NCI-H2029 treated with DMSO at 0.1 percent for 48 hours (cell line): ENCODE results near the gene IKZF4.
A peak's percentile ranks its signal among the peaks of the same experiment; 100 is the strongest.
"Not testable (repeated sequence)": the region's sequence is repeated elsewhere in the genome, so short reads cannot be mapped to it uniquely, and the experiment has no call there.

Experiments
- DNase-seq: peaks from one replicate; lab custom pipeline; 2025; lab: John Stamatoyannopoulos, UW

Gene IKZF4

DNA sequence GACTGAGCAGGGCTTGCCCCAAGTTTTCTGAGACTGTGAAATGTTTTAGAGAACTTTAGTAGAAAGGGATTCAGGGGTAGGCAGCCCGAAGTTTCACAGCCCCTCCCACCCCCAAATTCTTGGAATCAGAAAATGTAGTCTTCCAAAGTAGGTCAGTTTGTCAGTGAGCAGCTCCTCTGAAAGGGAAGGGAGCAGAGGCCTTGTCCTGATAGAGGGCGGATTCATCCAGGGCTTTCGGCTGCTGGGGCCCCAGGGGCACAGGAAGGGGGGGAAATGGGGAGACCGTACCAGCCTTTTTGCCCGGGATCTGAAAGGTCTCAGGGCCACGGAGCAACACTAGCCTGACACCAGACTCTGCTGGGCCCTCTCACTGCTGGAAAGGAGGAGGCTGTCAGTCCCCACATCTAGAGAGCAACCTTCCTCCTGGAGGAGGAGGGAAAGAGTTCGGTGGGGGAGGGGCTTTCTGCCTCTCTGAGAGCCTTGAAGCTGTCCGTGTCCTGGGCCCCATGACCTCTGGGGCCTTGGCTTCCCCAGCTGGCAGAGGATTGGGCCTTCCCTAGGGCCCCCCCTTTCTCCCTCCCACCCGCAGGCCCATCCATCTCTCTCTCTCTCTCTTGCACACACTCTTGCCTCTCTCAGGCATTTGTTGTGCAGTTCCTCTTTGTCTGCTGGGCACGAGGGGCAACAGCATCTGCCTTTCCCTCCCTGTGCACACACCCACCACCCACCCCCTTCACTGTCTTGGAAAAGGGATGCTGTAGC is at the start of gene IKZF4:
Gene IKZF4 (plus strand): TSS at position 621 of the 762 bp plus-strand sequence. CDS start 451 bp downstream, outside the sequence.
- DNase-seq, result no peak

DNA sequence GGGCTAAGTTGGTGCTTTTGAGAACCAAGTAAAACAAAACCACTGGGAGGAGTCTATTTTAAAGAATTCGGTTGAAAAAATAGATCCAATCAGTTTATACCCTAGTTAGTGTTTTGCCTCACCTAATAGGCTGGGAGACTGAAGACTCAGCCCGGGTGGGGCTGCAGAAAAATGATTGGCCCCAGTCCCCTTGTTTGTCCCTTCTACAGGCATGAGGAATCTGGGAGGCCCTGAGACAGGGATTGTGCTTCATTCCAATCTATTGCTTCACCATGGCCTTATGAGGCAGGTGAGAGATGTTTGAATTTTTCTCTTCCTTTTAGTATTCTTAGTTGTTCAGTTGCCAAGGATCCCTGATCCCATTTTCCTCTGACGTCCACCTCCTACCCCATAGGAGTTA is 48.8 kb upstream of the IKZF4 start:
- no peak for DNase-seq

DNA sequence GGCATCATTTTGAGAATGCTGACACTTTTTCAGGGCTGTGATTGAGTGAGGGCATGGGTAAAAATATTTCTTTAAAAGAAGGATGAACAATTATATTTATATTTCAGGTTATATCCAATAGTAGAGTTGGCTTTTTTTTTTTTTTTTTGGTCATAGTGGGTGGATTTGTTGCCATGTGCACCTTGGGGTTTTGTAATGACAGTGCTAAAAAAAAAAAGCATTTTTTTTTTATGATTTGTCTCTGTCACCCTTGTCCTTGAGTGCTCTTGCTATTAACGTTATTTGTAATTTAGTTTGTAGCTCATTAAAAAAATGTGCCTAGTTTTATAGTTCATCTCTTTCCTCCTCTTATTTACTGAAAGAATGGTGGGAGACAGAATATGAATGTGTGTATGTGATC is 48.4 kb upstream of the IKZF4 start:
- no peak for DNase-seq

DNA sequence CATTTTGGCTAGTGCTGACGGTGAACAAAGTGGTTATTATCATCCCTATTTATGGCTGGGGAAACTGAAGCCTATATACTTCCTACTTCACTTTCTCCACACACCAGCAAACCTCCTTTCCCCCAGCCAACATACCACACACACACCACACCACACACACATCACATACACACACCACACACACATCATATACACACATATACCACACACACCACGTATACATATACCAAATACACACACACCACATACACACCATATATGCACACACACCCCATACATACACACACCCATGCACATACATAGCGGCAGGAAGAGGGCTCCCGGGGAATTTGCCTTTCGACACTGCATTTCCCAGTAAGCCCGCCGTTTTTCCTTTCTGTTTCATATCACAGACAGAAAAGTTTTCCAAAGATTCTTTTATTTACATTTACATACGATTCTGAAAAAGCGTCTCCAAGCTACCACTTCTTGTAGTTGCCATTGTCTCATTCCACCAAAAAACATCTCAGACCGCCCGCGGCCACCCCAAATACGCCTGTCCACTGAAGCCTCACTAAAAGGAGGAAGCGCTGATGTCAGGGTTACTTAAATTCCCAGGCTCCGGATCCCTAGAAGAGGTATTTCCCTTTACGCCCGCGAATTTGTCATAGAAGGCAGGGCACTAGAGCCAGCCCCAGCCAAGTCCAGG is 47.8 kb upstream of the IKZF4 start:
- DNase-seq, result no peak

DNA sequence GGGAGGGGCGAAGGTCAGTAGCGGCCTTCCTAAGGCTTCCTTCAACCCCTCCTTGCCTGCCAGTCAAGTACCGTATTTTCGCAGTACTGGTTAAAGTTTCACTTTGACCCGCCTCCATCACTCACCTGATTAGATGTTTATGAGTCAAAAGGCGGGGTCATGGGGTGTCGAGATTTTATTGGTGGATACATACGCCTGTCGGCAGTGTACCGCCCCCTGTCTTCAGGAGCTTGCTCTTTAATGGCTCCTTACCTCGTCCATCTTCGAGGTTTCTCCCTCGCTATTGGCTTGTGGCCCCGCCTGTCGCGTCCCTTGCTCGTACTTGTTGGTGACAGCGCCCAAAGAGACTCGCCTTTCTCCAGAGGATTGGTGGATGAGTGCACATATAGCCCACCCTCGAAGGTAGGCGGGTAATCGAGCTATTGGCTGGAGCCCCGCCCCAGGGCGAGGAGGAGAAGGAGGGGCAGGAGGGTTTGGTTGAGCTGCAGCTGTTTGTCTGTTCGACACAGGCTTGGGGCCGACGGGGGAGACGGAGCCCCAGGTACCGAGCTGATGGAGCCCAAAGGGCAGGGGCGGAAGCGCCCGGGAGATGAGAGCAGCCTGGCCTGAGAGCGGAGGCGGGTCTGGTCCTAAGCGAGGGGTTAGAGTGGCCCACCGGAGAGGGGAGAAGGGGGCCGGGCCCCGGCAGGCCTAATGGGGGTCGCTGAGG is 47.1 kb upstream of the IKZF4 start, which contains the start of gene RAB5B:
Gene RAB5B (plus strand): TSS at position 480 of the 709 bp plus-strand sequence. CDS start 12,883 bp downstream, outside the sequence.
- DNase-seq, result peak; percentile 98

DNA sequence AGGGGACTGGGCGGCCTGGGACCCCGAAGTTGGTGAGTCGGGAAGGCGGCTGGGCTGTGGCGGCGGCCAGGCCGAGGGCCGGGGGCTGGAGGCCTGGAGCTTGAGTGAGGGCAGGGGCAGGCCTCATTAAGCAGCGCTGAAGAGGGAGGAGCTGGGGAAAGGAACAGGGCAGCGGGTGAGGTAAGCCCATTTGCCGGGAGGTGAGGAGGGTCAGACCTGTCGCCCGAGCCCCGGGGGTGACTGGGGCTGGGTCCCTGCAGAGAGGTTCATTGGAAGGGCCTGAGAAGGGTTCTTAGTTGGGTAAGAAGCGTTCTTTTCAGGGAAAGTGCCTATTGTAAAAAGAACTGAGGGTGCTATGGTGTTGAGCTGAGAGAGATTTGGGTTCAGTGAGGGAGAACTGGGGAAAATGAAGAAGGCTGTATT is 46.5 kb upstream of the IKZF4 start:
- peak; percentile 27 for DNase-seq

DNA sequence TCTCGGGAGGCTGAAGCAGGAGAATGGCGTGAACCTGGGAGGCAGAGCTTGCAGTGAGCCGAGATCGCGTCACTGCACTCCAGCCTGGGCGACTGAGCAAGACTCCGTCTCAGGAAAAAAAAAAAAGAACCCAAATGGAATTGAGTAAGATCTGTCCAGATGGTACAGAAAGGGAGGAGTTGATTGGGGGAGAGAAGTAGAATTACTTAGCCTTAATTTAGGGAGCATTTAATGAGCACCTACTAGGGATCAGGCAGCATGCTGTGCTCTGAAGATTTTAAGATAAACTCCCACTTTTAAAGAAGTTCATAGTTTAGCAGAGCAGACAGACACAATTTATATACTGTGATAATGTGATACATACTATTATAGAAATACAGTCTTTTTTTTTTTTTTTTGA is 42.5 kb upstream of the IKZF4 start:
- DNase-seq, result no peak

DNA sequence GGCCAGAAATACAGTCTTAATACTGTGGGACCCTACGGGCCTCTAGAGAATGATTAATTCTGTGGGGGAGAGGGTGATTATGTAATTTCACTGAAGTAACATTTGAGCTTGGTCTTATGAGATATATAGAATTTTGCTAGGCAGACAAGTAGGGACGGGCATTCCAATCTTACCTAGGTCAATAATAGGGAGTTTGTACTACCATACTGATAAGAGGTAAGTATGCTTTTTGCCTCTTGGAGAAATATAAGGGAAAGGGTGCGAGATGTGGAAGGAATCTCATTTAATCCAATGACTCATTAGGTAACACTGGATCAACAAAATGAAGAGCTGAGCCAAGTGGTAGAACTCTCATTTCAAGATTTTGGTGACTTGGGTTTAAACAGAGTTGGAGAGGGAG is 41.8 kb upstream of the IKZF4 start:
- no peak for DNase-seq

DNA sequence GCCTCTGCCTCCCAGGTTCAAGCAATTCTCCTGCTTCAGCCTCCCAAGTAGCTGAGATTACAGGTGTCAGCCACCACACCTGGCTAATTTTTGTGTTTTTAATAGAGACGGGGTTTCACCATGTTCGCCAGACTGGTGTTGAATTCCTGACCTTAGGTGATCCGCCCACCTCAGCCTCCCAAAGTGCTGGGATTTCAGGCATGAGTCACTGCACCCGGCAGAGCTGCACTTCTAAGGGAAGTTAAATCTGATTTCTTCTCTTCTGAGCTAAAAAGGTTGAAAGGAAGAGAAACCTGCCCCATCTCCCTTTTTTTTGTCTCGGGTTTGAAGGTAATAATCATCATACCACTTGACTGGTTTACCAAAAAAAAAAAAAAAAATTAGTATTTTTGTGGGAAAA is 39.0 kb upstream of the IKZF4 start:
- not testable (repeated sequence) for DNase-seq

DNA sequence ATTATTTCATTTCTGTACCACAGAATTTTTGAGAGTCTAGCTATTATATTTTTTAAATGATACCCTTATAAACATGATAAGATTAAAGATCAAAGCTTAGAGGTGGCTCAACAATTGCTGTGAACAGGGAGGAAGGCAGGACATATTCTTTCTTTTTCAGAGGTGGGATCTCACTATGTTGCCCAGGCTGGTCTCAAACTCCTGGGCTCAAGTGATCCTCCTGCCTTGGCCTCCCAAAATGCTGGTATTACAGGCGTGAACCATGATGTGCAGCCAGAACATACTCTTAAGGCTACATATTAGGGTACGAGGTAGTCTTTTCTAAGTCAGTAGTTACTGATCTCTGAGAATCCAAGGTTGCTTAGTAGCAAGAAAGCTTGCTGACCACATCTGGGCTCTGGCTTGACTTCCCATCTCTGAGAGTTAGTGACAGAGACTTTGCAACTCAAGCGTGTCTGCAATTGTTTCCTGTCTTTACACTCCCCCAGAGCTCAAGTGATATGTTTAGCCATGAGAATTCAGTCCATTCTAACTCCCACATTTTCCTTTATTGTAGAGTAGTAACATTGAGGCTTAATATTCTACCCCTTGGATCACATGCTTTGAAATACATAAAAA is 38.4 kb upstream of the IKZF4 start:
- no peak for DNase-seq

DNA sequence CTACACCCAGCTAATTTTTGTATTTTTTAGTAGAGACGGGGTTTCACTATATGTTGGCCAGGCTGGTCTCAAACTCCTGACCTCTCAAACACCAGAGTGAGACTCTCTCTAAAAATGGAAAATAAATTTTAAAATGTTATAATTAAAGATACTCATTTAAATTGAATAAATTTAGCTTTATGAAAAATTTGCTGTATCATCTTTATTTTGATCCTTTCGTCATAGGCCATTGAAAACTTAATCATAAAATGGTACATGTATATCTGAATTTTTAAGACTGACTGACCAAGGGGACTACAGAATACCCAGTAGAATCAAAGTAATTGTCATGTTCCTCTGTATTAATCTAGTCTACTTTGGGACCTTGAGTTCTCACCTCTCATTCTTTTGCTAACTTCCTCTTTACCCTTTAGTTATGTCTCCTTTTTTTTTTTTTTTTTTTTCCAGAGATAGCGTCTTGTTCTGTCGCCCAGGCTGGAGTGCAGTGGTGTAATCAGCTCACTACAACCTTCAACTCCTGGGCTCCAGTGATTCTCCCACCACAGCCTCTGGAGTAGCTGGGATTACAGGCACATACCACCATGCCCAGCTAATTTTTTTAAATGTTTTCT is 37.5 kb upstream of the IKZF4 start:
- no peak for DNase-seq

DNA sequence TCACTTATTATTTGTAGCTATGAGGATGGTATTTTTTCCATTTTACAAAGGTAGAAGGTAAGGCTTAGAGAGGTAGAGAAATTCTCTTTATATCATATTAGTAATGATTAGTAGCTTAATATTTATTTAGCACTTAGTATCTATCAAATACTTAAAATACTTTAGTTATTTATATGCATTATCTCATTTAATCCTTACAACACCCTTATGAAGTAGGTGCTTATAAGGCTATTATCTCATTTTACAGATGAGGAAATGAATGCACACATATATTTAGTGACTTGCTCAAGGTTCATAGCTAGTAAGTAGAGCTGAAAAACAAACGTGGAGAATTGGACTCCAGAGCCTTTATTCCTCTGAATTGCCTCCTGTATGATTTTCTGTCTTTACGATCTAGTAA is 36.0 kb upstream of the IKZF4 start:
- no peak for DNase-seq

DNA sequence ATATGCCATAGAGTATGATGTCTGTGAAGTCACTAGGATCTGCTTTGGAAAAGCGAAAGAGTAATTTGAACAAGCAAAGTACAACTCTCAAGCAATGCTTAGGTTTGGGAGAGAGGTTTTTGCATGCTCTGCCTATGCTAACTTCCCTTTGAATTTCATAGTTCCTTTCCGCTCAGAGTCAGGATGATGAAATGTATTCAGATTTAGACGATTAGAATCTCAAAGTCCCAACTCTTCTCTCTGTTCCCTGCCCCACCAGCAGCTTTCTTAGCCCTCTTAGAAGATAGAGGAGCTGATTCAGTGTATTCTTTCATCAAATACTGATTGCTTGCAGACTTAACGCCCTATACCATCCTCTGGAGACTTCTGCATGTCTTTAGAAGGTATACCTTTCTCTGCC is 35.5 kb upstream of the IKZF4 start:
- DNase-seq, result no peak

DNA sequence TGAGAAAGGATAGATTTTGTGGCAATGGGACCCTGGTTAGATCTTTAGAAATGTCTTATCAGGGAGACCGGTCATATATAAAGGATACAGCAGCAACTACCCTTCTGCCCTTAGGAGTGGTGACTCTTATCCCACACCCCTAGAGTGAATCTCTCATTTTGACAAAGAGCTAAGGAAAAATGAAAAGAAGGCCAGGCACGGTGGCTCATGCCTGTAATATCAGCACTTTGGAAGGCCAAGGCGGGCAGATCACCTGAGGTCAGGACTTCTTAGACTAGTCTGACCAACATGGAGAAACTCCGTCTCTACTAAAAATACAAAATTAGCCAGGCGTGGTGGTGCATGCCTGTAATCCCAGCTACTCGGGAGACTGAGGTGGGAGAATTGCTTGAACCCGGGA is 34.9 kb upstream of the IKZF4 start:
- not testable (repeated sequence) for DNase-seq

DNA sequence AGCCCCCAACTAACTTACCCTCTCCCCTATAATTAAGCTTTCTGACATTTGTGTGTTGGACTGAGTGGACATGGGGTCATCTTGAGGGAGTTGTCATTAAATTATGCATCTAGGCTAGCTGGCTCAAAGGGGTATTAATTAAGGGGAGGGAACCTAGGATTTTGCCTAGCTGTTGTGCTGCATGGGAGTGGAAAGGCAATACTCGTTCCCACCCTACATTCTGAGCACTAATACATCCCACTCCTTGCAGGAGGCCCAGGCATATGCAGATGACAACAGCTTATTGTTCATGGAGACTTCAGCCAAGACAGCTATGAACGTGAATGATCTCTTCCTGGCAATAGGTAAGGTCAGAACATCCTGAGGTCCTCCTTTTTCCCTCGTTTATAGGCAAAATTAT is 29.7 kb upstream of the IKZF4 start:
- no peak for DNase-seq

DNA sequence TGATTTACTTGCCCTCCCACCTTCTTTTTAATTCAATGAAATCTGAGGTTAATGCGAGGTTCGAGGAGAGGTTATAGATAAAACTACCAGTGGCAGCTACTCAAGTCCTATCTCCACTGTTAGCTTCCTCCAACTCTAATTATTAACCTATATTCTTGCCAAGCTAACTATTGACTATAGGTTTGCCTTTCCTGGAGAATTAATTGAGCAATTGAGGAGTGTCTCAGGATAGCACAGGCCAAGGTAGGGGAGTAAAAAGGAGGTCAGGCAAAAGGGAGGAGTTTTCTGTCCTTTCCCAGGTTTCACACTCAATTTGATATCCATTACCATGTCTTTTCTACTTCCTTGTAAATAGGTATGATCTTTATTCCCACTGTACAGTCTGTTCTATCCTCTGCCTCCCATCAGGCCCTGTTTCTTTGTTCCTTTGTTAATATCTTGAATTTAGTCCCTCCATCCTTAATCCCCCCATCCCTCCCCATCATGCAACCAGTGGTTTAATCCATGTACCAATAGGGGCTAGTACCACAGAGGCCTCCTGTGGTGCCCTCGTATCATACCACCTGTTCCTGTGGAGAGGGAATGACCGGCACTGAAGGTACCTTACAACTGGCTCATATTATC is 27.5 kb upstream of the IKZF4 start:
- DNase-seq, result no peak

DNA sequence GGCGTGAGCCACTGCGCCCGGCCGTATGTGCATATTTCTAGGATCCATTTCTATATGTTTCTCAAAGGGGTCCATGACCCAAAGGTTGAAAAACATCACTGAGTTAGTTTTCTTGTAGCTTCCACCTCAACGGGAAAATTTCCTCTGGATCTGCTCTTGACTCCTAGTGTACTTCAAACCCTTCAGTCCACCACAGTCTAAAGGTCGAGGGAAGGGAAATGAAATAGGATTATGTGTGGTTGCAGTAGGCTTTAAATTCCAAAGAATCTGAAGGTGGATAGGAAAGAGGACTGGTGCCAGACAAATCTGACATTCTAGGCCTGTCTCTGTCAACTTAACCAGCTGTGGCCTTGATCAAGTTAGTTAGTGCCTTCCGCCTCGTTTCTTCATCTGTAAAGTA is 25.5 kb upstream of the IKZF4 start:
- no peak for DNase-seq

DNA sequence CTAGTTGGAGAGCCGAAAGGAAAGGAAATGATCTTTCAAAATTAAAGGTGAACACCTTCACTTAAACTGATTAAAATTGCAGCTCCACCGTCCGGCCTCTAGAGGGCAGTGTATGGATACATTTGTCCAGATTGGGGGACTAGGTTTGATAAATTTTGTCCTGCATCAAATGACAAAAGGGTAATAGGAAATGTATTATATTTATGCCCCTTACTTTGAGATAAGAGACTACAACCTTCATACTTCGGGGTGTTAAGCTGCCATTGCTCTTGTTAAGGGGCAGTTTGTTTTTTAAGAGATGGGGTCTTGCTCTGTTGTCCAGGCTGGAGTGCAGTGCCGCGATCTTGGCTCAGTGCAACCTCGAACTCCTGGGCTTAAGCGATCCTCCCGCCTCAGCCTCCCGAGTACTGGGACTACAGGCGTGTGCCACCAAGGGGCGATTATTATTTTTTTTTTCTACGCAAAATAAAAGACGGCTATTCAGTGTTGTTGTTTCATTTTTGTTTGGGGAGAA is 24.6 kb upstream of the IKZF4 start:
- peak; percentile 79 for DNase-seq

DNA sequence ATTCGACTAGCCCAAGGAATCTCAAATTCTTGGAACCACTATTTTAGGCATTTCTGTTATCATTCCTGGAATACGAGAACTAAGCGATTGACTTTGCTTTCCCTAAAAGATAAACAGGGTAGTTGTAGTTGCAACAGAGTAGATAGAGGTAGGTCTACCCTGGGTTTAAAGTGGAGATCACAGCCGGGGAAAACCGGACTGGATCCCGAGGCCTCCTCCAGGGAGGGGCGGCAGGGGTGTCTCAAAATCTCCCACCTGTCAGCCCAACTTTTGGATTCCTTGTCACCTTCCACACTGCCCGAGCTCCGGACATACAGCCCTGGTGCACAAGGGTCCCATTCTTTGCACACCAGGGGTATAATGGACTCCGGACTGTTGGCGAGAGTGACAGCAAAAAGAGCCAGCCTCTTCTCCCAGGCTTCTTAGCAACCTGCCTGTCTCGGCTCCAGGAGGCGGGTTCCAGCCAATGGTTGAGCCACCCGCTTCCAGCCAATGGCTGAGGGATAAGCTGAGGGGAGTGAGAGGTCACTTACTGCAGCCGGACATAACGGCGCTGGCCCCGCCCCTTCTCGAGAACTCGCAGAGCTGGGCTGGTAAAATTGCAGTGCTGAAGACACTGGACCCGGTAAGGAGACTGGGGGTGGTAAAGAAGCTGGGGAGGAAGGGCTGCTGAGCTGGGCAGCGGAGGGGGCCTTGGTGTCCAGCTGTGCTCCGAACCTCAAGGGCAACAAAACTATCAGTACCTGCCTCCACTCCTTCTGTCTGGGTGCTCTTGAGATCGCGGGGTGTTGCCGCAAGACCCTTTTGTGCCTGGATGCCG is 23.9 kb upstream of the IKZF4 start, which contains the start of gene SUOX:
Gene SUOX (plus strand): TSS at position 562 of the 820 bp plus-strand sequence. CDS start 4,946 bp downstream, outside the sequence.
- peak; percentile 80 for DNase-seq

DNA sequence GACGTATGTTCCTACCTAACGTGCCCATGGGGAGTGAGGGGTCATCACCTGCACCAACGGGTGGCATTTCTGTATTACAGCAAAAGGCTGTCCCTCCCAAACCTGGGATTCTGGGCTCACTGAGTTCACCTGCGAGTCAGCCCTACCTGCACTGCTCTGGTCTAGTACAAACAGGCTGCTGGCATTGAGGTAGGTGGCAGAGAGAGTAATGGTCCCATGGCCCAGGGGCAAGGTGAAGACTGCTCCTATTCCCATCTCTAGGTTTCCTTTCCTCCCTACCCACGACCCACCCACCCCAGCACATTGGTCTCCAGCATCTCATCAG is 23.3 kb upstream of the IKZF4 start:
- DNase-seq, result no peak
